Esophagus squamous epithelium (tissue), 4 donors: ENCODE results near the gene FIS1.

ENCODE experiments used
- POLR2A ChIP-seq, 4 donors: fragments of 450-650 bp; IDR thresholded peaks; one replicate each; pipeline ENCODE4 v1.6.1; 2017; ENCODE audit warnings: antibody characterized with exemption in 4 of 4, mild to moderate bottlenecking in 4 of 4, moderate library complexity in 3 of 4
- TF ChIP-seq, protein P1 (sequence below), 6 experiments: fragments of 450-650 bp in 4 of 6; fragments of 200-600 bp in 2 of 6; sonication (generic) in 2 of 6; IDR thresholded peaks; one replicate each; pipeline ENCODE4 v1.5.1; 2016 to 2019; ENCODE audit warnings: antibody characterized with exemption in 6 of 6, mild to moderate bottlenecking in 4 of 6, moderate library complexity in 4 of 6

DNA sequence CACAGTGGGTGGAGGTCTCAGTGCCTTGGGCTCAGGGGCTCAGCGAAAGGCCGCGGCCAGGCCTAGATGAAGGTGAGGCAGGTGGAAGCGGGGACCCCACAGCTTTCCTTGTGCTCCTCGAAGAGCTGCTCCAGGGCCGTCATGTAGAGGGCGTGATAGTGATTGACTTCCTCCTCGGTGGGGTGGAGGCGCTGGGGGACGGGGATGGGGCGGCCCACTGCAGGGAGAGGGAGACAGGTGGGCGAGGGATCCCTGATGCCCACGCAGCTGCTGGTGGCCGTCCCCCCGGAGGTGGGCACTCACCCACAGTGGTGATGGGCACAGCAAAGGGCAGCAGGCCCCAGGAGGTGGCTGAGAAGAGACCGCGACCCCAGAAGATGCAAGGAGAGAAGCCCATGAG is 49.0 kb downstream of the FIS1 start:
- TF ChIP-seq, protein P1, sequence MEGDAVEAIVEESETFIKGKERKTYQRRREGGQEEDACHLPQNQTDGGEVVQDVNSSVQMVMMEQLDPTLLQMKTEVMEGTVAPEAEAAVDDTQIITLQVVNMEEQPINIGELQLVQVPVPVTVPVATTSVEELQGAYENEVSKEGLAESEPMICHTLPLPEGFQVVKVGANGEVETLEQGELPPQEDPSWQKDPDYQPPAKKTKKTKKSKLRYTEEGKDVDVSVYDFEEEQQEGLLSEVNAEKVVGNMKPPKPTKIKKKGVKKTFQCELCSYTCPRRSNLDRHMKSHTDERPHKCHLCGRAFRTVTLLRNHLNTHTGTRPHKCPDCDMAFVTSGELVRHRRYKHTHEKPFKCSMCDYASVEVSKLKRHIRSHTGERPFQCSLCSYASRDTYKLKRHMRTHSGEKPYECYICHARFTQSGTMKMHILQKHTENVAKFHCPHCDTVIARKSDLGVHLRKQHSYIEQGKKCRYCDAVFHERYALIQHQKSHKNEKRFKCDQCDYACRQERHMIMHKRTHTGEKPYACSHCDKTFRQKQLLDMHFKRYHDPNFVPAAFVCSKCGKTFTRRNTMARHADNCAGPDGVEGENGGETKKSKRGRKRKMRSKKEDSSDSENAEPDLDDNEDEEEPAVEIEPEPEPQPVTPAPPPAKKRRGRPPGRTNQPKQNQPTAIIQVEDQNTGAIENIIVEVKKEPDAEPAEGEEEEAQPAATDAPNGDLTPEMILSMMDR (IDR thresholded peaks at IDR 0.05): no peak
- TF ChIP-seq POLR2A (IDR thresholded peaks at IDR 0.05): no peak
